AG09309 (cell line): ENCODE measurements around the gene SMIM20.

Experiments used
- DNase-seq: peaks from one replicate; pipeline ENCODE4 v3.0.0-alpha.2; 2010; ENCODE audit warnings: low read depth
- H3K4me3 ChIP-seq: 2 replicates; pipeline ENCODE4 v1.5.1; 2011; ENCODE audit warnings: mild to moderate bottlenecking, low read depth, low read length, moderate library complexity; ENCODE audit not compliant: control insufficient read depth
- CTCF ChIP-seq: IDR thresholded peaks from 2 replicates; pipeline ENCODE4 v1.5.1; 2011; ENCODE audit warnings: mild to moderate bottlenecking, low read depth, low read length, inconsistent platforms; ENCODE audit not compliant: insufficient read depth, control insufficient read depth; ENCODE audit errors: missing control alignments

Gene SMIM20

GRCh38 chr4:25925486-25926201, 11.6 kb downstream of the SMIM20 start:
- H3K4me3 ChIP-seq = no peak overlapping the region
- DNase-seq = no peak
- peak; percentile 71 for TF ChIP-seq CTCF

DNA sequence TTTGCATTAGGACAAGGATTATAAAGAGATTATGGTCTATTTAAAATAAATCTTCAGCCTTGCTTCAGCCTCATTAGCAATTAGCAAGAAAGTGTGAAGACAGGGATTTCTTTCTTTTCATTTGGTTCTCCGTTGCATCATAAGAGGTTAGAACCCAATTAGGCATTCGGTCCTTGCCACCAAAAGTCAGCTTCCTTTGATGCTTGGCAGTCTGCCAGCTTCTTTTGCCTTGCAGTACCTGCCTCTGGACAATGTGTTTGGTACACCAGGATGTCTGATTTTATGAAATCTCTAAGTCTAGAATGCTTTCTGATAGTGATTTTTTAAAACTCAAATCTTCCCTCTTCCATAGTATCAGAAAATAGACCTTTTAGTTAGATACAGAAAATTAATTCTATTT, 12.4 kb downstream of the SMIM20 start:
- no peak for DNase-seq
- TF ChIP-seq CTCF = no peak
- H3K4me3 ChIP-seq = no peak overlapping the region

DNA sequence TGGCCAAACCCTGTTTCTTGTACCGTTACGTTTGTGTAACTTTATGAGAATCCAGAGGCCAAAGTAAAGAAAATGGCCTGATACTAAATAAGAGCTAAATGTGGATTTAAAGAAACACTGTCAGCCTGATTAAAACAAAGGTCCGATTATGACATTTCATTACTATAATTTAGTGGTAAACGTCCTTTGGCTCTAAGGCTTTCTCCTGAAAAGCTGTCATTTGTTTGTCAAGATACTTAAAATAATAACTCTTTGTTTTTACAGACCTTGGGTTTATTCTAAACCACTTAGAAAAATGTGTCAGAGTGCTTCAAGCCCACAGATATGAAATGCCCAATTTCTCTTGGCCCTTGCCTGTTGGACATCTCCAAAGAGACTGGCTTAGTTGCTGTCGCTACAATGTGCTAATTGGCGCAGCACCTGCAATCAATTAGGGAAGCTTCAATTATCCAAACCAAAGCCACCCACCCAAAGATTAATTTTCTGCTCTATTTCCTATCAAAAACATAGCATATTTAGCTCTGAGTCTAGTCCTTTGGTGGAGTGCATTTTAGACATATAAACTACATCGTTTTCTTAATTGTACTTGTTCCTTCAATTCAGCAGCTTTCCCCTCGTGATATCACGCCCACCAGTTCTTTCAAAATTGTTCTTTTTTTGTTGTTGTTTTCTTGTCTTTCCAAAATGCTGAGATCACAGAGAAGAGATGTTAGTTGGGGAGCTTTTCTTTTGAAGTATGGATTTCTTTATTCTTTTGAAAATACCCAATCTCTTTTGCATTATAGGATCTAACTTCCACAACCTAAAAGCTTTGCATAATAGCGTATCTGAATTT, 13.6 kb downstream of the SMIM20 start:
- no peak overlapping the region for H3K4me3 ChIP-seq
- no peak for TF ChIP-seq CTCF
- no peak for DNase-seq

- H3K4me3 ChIP-seq = no peak overlapping the region
- no peak for DNase-seq
- TF ChIP-seq CTCF = no peak
Measured at GRCh38 chr4:25928379-25929297, 14.6 kb downstream of the SMIM20 start.

GRCh38 chr4:25929298-25929686, 15.3 kb downstream of the SMIM20 start:
- DNase-seq = no peak
- no peak for TF ChIP-seq CTCF
- no peak overlapping the region for H3K4me3 ChIP-seq

GRCh38 chr4:25930731-25931354, 16.8 kb downstream of the SMIM20 start:
- TF ChIP-seq CTCF = no peak
- no peak overlapping the region for H3K4me3 ChIP-seq
- DNase-seq = no peak
